DLD1 (cell line): ENCODE data around the gene TMSB4X.
"Not testable (repeated sequence)": the region's sequence is repeated elsewhere in the genome, so short reads cannot be mapped to it uniquely, and the experiment has no call there.

Experiments used
- in situ Hi-C: cut with HindIII; loops from 2 replicates; pipeline ENCODE4 v1.10.0; 2017; ENCODE audit warnings: low sequenced_read_pairs

Gene TMSB4X

DNA sequence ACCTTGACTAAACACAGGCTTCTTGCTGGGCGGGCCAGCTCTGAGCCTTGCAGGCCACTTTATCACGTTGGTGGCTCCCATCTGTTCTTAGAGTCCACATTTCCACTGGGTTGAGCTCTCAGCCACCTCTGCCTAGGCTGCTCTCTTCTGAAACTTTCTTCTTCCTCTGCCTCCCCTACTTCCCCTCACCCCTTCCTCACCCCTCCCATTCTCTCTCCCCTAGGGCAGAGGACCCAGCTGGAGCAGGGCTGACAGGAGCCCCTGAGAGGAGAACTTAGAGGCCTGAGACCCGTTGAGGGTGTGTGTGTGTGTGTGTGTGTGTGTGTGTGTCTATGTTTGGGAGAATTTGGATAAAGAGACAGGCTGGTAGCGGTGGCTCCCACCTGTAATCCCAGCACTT lies 19.9 kb upstream of the TMSB4X start:
- in situ Hi-C loops, result no loop called here

DNA sequence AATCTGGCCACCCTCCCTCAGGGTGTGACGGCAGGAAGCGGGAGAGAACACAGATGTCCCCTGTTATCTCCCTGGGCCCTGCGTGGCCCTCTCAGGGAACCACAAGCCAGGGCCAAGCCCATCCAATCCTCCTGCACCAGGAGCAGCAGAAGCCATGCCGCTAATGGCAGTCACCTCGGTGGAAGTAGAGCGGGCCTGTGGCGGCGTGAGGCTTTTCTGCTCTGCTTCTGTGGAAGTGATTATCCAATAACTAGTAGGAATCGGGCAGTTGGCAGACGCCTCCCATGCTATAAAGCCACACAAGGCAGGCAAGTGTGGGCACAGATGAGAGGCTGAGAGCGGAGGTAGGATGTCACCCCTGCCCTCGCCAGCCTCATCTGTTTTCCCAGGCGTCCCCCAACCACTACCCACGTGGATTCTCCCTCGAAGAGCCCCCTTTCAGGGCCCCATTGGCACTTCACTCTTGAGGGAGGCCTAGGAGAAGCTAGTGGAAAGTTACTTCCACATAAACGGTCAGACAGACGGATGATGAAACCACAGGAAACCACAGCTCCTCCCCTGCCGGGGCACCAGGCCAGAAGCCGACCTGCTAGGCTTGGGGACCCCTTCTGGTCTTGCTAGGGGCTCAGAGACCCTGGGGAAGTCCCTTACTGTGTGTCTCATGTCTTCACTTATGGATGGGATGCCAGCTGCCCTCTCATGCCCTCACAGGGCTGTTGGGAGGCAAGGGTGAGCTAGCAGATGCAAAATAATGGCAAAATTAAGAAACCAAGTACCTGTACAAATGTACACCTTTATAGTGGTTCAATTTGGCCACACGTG lies 18.8 kb upstream of the TMSB4X start:
- in situ Hi-C loops, result no loop called here

DNA sequence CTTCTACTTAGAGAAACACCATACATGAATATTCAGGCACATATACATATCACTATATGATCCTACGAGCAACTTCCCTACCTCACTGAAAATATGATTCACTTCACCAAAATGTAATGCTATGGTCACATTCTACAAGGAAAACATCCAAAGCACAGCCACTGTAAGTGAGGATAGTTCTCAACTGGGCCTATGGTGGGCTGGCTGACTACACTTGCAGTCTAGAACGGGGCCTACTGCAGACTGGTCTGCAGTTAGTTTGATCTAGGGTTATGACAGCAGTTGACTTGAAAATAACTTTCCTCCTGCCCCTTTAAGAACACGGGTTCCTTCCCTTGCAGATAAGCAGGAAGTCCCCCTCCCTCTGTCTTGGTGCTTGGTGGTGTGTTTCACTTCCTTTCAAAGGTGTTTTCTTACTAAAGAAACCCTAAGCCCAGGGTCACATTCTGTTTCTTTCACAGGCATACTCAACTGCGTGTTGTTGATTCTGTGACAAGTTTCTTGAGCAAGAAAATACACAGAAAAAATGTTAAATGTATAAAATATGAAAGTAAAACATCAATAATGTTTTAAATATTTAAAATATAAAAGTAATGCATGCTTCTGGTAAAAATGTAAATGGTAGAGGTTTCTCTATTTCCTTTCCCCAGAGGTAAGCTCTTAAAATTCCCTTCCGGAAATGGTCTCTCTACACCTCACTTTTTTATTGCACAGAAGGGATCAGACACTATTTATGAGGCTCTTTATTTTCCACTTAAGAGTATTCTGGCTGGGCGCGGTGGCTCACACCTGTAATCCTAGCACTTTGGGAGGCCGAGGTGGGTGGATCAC lies 18.0 kb upstream of the TMSB4X start:
- in situ Hi-C loops, result no loop called here

DNA sequence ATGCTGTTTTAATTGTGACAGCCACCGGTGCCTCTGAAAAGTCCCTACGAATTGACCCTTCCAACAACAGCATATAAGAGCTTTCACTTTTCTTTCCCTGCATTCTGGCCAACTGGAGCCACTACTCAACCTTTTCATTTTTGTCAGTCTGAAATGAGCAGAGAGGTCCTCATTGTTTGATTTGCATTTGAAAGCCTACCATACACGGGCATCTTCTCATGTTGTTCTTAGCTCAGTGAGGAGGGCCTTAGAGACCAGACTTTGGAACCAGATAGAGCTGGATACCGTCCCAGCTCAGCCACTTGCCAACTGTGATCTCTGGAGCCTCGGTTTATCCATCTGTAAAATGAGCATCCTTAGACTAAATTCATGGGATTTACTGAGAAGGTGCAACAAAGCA lies 16.9 kb upstream of the TMSB4X start:
- in situ Hi-C loops, result no loop called here

DNA sequence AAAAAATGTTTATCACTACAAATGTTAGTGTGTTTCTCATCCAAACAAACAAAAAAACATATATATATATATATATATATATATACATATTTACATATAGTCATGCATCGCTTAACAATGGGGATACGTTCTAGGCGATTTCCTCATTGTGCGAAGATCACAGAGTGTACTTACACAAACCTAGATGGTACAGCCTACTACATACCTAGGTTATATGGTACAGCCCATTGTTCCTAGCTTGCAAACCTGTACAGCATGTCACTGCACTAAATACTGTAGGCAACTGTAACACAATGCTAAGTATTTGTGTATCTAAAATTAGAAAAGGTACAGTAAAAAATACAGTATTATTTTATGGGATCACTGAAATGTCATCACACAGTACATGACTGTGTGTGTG lies 16.4 kb upstream of the TMSB4X start:
- in situ Hi-C loops, result no loop called here

DNA sequence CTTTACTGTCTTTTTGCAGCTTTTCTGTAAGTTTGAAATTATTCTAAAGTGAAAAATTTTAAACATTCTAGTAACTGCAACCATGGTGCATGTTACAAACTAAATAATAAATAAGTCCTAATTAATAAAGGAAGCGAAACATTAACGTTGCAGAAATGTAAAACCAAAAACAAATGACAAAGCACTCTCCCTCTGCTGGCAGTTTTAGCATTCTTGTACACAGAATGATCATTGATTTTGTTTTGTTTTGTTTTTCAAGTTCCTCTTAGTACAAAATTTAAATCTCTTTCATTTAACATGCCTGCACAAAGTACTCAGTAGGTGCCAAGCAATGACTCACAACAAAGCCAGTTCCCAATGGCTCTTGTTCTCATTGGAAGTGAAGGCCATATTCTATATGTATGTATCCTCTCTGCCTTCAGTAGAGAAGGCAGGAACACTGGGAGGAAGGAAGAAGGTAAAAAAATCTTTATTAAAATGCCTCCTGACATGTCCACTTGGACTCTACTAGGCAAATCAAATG lies 13.7 kb upstream of the TMSB4X start:
- in situ Hi-C loops, result no loop called here

DNA sequence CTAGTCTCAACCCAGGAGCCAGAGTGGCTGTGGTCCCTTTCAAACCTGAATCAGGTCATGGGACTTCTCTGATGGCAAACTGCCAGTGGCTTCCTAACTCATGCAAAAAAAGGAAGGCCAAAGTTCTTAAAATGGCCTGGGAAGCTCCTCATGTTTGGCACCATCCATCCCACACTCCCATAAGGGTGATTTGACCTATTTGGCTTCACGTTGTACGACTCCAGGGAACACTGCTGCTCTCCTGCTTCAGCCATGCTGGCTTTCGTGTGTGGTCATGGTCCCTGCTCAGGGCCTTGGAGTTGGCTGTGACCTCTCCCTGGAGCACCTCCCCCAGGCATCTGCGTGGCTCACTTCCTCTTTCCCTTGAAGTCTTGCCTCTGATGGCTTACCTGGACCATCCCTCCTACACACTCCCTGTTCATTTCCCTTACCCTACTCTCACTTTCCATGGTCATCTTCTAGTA lies 12.8 kb upstream of the TMSB4X start:
- in situ Hi-C loops, result no loop called here

DNA sequence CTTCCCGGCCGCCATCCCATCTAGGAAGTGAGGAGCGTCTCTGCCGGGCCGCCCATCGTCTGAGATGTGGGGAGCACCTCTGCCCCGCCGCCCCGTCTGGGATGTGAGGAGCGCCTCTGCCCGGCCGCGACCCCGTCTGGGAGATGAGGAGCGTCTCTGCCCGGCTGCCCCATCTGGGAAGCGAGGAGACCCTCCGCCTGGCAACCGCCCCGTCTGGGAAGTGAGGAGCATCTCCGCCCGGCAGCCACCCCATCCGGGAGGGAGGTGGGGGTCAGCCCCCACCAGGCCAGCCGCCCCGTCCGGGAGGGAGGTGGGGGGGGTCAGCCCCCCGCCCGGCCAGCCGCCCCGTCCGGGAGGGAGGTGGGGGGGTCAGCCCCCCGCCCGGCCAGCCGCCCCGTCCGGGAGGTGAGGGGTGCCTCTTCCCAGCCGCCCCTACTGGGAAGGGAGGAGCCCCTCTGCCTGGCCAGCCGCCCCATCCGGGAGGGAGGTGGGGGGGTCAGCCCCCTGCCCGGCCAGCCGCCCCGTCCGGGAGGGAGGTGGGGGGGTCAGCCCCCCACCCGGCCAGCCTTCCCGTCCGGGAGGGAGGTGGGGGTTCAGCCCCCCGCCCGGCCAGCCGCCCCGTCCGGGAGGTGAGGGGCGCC lies 11.6 kb upstream of the TMSB4X start:
- in situ Hi-C loops, result not testable (repeated sequence)

DNA sequence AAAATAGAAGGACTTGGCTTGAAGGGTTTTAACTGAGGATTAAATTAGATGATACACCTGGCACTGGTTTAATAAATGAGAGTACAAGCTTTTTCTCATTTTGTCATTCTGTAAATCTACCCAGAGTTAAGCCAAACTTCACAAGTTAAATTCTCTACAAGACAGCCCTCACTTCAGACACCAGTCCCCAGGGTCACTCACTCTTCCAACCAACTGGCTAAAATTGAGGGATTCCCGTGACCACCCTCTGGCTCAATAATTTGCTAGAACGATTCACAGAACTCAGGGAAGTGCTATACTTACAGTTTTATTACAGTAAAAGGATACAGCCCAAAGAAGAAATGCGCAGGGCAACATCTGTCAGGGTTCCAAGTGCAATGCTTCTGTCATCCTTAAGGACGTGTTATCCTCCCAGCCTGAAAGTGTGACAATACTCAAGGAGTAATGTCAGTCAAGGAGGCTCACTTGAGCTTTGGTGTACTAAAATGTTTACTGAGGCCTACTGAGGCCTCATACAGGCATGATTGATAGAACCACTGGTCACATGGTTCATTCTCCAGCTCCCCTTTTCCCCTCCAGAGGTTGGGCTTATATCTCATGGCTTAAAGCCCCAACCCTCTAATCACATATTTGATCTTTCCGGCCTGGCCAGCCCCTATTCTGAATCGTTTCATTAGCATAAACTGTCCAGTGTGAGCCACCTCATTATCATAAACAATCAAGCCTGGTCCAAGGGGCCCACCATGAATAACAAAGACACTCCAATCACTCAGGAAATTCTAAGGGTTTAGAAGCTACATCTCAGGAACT lies 9.6 kb upstream of the TMSB4X start:
- in situ Hi-C loops, result no loop called here

DNA sequence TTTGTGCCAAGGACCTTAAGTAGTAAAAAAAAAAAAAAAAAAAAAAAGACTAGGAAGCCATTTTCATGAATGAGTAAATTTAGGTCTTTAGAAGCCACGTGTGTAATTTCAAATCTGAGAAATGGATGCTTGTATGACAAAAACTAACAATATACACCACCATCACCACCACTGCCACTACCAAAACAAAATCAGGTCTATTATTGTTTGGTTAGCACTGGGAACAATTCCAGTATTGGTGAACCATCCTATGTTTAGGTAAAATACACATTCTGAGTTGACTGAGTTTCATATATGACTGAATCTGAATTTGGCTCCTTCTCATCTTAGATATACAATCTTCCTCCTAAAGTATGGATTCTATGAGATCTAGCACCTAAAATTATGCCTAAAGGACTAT lies 8.8 kb upstream of the TMSB4X start:
- in situ Hi-C loops, result no loop called here

DNA sequence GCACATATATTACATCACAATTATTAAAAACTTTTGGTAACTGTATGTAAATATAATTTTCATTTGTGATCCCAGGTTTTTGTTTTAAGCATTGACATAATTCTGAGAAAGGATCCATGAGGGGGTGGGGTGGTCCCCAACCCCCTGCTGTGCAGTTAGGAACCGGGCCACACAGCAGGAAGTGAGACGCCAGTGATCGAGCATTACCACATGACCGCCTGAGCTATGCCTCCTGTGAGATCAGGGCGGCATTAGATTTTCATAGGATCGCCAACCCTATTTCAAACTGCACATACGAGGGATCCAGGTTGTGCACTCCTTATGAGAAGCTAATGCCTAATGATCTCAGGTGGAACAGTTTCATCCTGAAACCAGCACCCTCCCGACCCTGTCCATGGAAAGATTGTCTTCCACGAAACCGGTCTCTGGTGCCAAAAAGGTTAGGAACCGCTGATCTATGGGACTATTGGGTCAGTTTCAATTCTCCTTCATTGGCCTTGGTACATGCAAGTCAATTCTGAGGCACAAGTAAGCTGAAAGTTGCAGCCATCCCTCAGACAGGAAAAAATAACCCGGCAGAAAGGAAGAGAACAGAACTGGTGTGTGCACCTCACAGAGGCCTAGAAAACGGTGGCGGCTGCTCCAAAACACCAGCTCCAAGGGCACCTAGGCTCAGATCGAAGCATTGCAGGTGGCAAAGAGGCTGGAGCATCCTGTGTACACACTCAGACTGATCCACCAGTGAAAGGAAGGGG lies 7.0 kb upstream of the TMSB4X start:
- in situ Hi-C loops, result no loop called here

DNA sequence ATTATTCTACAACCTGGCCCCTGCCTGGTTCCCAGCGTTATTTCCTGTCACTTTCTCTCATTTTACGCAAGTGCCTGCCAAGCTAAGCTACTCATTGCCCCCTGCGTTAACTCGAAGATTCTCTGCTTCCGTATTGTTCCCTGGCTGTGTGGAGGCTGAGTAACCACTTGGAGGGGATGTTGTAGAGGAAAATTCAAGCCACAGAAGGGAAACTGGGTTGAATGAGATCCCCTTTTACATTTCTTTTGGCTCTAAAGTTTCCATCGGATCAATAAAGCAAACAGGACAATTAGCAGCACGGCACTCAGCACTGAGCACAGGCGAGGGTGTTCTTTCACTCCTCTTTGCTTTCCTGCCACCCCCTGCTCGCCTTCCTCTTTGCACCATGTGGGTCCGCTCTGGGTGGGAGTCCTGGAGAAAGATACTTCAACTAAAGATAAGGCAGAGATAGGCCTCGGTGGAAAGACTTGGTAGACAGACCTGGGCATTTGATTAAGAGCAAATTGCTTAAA lies 4.2 kb upstream of the TMSB4X start:
- in situ Hi-C loops, result no loop called here

DNA sequence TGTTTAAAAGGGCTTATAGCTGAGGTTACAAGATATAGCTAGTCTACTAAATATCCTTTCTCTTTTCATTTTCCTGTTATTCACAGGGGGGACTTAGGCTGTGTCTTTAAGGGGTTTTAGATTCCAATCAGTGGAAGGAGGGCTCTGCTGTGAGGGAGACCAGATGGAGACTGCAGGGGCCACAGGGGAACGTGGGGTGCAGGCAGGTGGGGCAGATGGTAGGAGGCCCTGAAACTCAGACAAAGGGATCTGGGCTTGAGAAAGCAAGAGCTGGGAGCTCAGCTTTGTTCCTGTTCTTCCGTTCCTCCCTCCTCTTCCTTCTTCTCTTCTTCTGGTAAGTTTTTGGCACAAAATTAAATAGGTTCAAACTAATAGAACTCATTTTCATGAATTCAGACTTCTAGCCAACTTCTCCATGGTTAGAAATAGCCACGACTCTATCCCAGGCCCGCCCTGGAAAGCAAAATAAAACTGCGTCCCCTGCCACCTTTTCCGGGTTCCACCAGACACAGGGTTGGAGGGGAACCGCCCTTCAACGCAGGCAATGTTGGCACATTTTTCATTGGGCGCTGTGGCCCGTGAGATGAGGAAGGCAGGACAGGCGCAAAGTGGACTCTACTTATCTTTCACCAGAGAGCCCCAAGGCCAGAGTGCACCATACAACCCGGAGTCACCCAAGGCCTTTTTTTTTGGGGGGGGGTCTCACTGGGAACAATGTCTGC lies 3.5 kb upstream of the TMSB4X start:
- in situ Hi-C loops, result no loop called here

DNA sequence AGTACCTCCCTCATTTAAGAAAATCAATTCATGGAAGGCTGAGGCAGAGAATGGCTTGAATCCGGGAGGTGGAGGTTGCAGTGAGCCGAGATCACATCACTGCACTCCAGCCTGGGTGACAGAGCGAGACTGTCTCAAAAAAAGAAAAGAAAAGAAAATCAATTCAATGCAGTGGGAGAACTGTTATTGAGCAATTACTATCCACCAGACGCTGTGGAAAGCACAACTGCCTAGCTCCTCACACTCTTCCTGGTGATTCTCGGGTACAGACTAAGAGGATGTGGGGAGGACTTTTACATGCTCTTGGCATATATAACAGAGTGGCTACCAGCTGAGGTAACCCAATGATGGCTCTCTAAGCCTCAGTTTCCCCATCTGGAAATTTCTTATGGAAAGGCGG lies 2.7 kb upstream of the TMSB4X start:
- in situ Hi-C loops, result no loop called here

DNA sequence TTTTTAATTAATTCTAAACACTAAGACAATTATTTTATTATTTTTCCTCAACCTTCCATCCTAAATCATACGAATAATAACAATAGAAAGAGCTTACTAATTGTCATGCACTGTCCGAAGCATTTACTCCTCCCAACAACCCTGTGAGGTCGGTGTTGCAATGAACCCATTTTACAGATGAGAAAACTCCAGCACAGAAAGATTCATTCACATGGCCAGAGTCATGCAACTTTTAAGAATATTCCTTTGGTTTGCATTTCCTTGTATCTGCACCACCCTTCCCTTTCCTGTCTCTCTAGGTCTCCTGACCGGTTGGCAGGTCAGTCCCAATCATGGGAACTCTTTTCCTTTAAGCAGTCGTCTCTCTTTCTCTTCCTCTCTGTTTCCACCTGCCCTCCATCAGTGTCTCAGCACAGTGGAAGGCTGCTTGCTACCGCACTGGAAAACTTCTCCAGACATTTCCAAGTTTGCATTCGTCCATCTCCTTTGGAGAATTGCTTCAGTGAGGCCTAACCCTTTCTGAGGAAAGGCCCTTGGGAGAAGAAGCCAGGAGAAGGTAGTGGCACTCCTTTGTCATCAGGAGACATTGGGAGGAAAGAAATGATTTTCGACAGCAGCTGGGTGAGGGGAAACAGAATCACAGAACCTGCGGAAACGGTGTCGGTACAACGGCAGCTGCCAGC lies 1.9 kb upstream of the TMSB4X start:
- in situ Hi-C loops, result no loop called here

DNA sequence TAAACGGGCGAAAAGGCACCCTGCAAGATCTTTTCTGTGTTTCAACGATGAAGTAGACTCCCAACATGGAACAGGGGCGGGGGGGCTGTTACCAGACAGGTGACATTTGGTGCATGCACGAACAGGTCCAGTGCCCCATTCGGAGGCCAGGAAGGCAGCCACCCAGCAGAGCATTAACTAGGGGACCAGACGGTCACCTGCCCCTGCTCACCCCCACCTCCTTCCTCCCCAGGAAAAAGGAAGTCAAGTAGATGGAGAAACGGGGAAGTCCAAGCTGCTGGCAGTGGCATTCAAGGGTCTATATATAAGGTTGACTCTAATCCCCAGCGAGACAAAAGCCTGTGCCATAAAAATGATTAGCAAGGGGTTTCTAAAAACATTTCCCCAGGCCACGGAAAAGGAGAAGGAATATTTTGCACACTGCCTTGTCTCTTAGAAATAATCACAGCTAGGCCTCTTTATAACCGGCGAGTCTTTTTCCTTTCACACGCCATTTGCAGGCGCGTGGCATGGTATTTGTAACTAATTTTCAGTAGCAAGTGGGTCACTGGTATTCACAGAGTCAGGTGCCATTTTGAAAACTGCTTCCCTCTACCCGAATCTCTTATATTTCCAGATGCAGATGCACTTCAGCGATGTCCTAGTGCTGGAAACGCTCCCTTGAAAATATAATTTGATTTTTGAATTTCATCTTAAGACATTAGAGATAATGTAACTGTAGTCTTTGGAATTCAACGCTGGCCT lies 1.2 kb upstream of the TMSB4X start:
- in situ Hi-C loops, result no loop called here

DNA sequence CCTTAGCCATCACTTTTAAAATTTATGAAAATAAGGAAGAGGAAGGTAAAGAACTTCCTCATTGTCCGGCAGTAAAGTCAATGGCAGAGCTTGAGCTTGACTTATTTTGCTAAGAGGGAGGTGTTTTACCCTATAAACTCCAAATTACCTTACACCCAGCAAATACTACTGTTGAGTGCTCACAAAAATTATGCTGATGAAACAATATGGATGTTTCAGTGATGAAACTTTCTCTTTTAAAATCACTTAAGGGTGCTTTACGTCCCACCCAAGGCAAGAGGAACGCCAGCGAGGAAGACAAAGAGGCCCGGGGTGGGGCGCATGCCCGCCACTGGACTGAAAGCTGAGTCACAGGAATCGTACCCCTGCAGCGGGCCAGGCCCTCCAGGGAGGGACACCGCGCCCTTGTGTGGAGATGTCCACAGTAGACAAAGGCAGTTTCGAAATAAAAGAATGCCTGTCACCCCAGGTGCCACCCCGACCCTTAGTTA lies 560 bp upstream of the TMSB4X start:
- in situ Hi-C loops, result no loop called here

DNA sequence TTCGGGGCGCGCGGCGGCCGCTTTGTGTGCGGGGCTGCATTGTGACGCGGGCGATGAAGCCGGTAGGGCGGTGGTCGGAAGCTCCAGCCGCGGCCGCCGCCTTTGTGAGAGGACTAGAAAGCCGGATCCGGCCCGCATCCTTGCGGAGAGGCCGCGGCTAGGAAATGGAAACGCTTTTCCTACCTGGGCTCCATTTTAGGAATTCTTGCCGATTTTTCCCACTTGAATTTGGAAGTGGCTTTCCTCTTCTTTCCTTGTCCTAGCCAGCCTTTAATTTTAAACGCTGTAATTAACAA lies 708 bp downstream of the TMSB4X start:
- in situ Hi-C loops, result no loop called here
